GM12864 (cell line): ENCODE data around the gene RNF144B.

Source experiments
- DNase-seq: peaks from one replicate; pipeline ENCODE4 v3.0.0-alpha.2; 2011; ENCODE audit warnings: low read depth
- H3K4me3 ChIP-seq: 2 replicates; pipeline ENCODE4 v1.5.1; 2011; ENCODE audit warnings: mild to moderate bottlenecking, low read depth, low read length, control low read depth
- TF ChIP-seq, protein P1 (sequence below): IDR thresholded peaks from 2 replicates; pipeline ENCODE4 v1.5.1; 2011; ENCODE audit warnings: low read depth, mild to moderate bottlenecking, moderate library complexity, low read length, control low read depth, inconsistent platforms; ENCODE audit errors: missing control alignments

RNF144B gene

DNA sequence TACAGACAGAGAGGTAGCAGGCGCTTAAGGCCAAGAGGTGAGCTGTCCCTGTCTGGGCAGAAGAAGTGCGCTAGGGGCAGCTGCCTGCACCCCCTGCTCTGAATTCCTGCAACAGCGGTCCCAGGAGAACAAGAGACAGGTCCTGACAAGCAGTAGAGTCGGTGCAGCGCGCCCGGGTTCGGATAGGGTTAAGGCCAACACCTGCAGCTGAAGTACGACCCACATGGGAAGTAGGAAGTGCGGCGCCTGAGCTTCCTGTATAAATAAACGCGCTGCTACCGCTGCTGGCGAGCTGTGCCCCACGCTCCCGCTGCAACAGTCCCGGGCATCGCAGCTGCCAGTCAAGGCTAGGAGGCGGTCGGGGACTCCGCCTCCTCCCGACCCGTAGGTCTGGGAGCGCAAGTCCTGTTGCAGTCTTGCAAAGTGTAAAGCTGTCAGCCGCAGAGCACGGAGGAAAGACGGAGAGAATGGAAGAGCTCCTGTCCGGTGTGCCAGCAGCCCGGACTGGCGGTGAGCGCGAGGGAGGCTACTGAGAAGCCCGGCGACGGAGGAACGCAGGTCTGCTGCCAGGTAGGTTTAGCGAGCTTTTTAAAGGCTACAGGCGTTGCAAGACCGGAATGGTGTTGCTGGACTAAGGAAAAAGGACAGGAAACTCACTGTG lies at the start of gene RNF144B:
RNF144B (plus strand) TSS at position 290 of the 661 bp plus-strand sequence. CDS start 12,185 bp downstream, outside the sequence.
- TF ChIP-seq, protein P1, sequence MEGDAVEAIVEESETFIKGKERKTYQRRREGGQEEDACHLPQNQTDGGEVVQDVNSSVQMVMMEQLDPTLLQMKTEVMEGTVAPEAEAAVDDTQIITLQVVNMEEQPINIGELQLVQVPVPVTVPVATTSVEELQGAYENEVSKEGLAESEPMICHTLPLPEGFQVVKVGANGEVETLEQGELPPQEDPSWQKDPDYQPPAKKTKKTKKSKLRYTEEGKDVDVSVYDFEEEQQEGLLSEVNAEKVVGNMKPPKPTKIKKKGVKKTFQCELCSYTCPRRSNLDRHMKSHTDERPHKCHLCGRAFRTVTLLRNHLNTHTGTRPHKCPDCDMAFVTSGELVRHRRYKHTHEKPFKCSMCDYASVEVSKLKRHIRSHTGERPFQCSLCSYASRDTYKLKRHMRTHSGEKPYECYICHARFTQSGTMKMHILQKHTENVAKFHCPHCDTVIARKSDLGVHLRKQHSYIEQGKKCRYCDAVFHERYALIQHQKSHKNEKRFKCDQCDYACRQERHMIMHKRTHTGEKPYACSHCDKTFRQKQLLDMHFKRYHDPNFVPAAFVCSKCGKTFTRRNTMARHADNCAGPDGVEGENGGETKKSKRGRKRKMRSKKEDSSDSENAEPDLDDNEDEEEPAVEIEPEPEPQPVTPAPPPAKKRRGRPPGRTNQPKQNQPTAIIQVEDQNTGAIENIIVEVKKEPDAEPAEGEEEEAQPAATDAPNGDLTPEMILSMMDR = no peak
- H3K4me3 ChIP-seq = peak within 1 kb of the TSS; percentile 55
- no peak for DNase-seq

DNA sequence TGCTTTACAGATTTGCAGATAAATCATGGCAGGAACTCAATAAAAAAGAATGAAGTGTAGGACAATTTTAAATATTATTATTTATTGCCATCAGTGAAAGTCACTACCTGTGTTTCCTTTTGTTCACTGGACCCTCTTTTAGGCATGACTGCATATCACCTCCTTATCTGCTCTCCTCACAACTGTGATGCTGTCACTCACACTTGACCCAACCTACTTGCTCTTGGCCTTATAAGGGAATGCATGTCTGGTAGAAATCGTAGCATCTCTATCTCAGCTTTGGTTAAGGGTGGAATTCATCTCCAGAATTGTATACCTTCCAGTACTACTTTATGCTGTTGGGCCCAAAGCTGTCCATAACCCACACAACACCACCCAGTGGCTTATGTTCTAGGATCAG lies 47.6 kb upstream of the RNF144B start:
- DNase-seq = no peak
- TF ChIP-seq, protein P1 = no peak
- no peak overlapping the region for H3K4me3 ChIP-seq

DNA sequence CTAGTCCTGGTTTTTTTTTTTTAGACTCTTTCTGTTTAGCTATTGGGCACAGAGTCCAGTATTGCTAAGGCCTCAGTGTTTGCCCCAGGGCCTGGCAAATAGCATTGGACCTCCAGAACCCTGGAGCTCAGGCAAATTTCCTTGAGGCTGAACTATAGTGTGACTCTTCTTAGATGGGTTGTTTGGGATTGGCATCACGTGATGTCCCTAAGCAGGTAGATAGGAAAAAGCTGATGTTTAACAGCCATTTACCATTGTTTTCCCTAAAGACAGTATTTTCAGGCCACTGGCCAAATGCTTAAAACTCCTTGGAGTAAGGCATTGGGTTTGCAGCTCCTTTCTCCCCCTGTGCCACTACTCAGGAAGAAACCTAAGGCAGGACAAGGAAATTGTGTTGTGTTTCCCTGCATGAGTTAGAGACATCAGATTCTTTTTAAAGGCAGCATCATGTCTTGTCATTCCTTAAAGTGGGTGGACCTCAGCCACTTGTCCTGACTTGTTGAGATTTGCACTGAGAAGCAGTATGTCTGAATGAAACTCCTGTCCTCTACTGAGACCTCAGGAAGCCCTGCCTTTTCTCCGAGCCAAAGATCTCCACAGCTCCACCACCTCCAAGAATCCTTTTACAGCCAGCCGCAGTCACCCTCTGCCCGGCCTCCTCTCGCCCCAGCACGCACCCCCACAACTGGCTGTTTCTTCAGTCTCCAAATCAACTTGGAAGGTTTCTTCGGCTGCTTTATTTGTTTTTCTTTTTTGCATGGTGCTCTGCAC lies 46.2 kb upstream of the RNF144B start:
- TF ChIP-seq, protein P1 = no peak
- no peak overlapping the region for H3K4me3 ChIP-seq
- DNase-seq = no peak

DNA sequence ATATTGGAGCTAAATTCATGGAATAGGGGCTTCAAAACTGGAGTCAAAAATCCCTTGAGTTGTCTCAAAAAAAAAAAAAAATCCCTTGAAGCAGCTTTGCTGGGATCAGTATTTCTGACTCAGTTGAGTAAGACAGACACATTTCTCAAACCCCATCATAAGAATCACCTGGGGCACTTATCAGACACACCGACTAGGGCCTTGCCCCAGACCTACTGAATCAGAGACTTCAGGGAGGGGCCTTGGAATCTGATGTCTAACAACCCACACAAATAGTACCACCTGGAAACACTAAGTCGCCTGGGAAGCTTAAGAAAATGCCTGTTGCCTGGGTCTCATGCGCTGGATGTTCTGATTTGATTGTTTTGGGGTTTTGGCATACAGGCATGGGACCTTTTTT lies 44.9 kb upstream of the RNF144B start:
- DNase-seq = no peak
- TF ChIP-seq, protein P1 = no peak
- no peak overlapping the region for H3K4me3 ChIP-seq

DNA sequence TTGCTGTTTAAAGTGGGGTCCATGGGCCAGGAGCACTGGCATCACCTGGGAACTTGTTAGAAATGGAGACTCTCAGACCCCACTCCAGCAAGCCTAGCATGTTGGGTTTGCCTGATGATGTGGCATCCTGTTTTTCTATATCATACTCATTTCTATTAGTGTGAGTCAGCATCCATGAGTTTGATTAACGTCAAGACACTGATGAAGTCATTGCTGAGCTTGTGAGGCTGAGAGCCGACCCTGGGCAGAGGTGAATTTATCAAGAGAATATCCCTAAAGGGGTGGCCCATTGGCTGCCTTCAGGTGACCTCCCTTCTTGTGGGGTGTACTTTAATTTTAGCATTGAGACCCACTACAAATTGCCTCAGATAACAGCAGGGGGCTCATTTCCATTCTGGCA lies 43.4 kb upstream of the RNF144B start:
- no peak for DNase-seq
- H3K4me3 ChIP-seq = no peak overlapping the region
- TF ChIP-seq, protein P1 = no peak

DNA sequence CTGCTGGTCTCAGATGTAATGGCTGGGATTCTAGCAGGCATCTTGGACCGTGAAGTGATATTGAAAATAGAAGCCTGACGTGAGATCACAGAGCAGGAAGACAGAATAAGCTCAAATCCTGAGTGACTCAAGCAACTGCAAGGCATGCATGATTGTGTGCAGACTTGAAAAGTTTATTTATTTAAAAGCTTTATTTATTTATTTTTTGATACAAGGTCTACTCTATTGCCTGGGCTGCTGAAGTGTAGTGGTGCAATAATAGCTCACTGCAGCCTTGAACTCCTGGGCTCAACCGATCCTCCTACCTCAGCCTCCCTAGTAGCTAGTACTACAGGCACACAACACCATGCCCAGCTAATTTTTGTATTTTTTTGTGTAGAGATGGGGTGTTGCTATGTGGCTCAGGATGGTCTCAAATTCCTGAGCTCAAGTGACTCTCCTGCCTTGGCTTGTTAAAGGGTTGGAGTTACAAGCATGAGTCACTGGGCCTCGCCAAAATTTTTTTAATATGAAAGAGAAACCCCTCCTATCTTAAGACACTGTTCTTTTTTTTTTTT lies 40.1 kb upstream of the RNF144B start:
- DNase-seq = no peak
- TF ChIP-seq, protein P1 = no peak
- no peak overlapping the region for H3K4me3 ChIP-seq
